Liver (tissue), 9 donors: ENCODE measurements around the gene SOX2. TPM values are rescaled to one million over a fixed set of nuclear protein-coding genes. Genes with fewer than 3 reads are reported as not detected.
A peak's percentile ranks its signal among the peaks of the same experiment; 100 is the strongest.

Experiments
- DNase-seq: peaks from one replicate; pipeline ENCODE4 v3.0.0-alpha.2; 2017; ENCODE audit warnings: low spot score
- H3K27ac ChIP-seq, 2 donors: one replicate each; pipeline ENCODE4 v1.7.0; 2013; ENCODE audit warnings: inconsistent platforms in 2 of 2, low read length in 2 of 2, control low read depth in 1 of 2, low read depth in 1 of 2, mild to moderate bottlenecking in 1 of 2
- H3K27me3 ChIP-seq, 4 donors: one replicate each; pipeline versions ENCODE4 v1.6.1 to v1.7.0; 2013; ENCODE audit warnings: low read length in 3 of 4, inconsistent platforms in 1 of 4, mild to moderate bottlenecking in 1 of 4, moderate library complexity in 1 of 4; ENCODE audit not compliant: control insufficient read depth in 4 of 4, insufficient read depth in 4 of 4
- H3K36me3 ChIP-seq, 4 donors: one replicate each; pipeline versions ENCODE4 v1.6.1 to v1.7.0; 2013; ENCODE audit warnings: low read length in 3 of 4, mild to moderate bottlenecking in 3 of 4, low read depth in 1 of 4, moderate library complexity in 1 of 4; ENCODE audit not compliant: control insufficient read depth in 4 of 4, insufficient read depth in 3 of 4
- H3K4me1 ChIP-seq, 4 donors: one replicate each; pipeline versions ENCODE4 v1.6.1 to v1.7.0; 2013; ENCODE audit warnings: low read length in 3 of 4, mild to moderate bottlenecking in 3 of 4, moderate library complexity in 1 of 4; ENCODE audit not compliant: control insufficient read depth in 4 of 4, insufficient read depth in 4 of 4
- H3K4me3 ChIP-seq, 3 donors: one replicate each; pipeline versions ENCODE4 v1.6.1 to v1.7.0; 2013; ENCODE audit warnings: low read length in 3 of 3, control low read depth in 1 of 3, low read depth in 1 of 3, mild to moderate bottlenecking in 1 of 3
- H3K9ac ChIP-seq, 2 donors: one replicate each; pipeline ENCODE4 v1.7.0; 2013; ENCODE audit warnings: low read length in 2 of 2, mild to moderate bottlenecking in 2 of 2, moderate library complexity in 2 of 2, control low read depth in 1 of 2, low read depth in 1 of 2
- H3K9me3 ChIP-seq, 4 donors: one replicate each; pipeline versions ENCODE4 v1.6.1 to v1.7.0; 2013; ENCODE audit warnings: low read length in 3 of 4; ENCODE audit not compliant: control insufficient read depth in 4 of 4
- ATF3 ChIP-seq: IDR thresholded peaks from 2 replicates; pipeline ENCODE4 v1.6.1; 2016; ENCODE audit warnings: antibody characterized with exemption
- CTCF ChIP-seq: fragments of 150-350 bp; IDR thresholded peaks from 2 replicates; pipeline ENCODE4 v1.5.1; 2017; ENCODE audit warnings: improper control_type of control experiment, low read depth, low read length; ENCODE audit not compliant: missing input control
- EGR1 ChIP-seq, 2 donors: IDR thresholded peaks; 2 replicates each; pipeline ENCODE4 v1.6.1; 2016 to 2018; ENCODE audit warnings: antibody characterized with exemption in 2 of 2, low read depth in 2 of 2
- FOXA1 ChIP-seq: IDR thresholded peaks from 2 replicates; pipeline ENCODE4 v1.6.1; 2016; ENCODE audit warnings: antibody characterized with exemption
- FOXA2 ChIP-seq: IDR thresholded peaks from 2 replicates; pipeline ENCODE4 v1.6.1; 2016; ENCODE audit warnings: antibody characterized with exemption
- GABPA ChIP-seq, 2 donors: IDR thresholded peaks in 1 of 2; conservative IDR thresholded peaks in 1 of 2; 2 replicates each; pipeline ENCODE4 v1.6.1; 2016; ENCODE audit warnings: antibody characterized with exemption in 2 of 2, mild to moderate bottlenecking in 1 of 2, moderate library complexity in 1 of 2
- HNF4A ChIP-seq, 2 donors: conservative IDR thresholded peaks; 2 replicates each; pipeline ENCODE4 v1.6.1; 2016; ENCODE audit warnings: antibody characterized with exemption in 2 of 2, mild to moderate bottlenecking in 2 of 2
- HNF4G ChIP-seq: IDR thresholded peaks from 2 replicates; pipeline ENCODE4 v1.6.1; 2016; ENCODE audit warnings: antibody characterized with exemption
- JUND ChIP-seq, 2 donors: IDR thresholded peaks; 2 replicates each; pipeline ENCODE4 v1.6.1; 2016; ENCODE audit warnings: antibody characterized with exemption in 2 of 2
- NR2F2 ChIP-seq: IDR thresholded peaks from 2 replicates; pipeline ENCODE4 v1.6.1; 2016; ENCODE audit warnings: antibody characterized with exemption
- RAD21 ChIP-seq, 2 donors: IDR thresholded peaks; 2 replicates each; pipeline ENCODE4 v1.6.1; 2016; ENCODE audit warnings: antibody characterized with exemption in 2 of 2, mild to moderate bottlenecking in 2 of 2
- RXRA ChIP-seq, 2 donors: IDR thresholded peaks; 2 replicates each; pipeline ENCODE4 v1.6.1; 2017 to 2018; ENCODE audit warnings: antibody characterized with exemption in 2 of 2, mild to moderate bottlenecking in 1 of 2
- SP1 ChIP-seq: IDR thresholded peaks from 2 replicates; pipeline ENCODE4 v1.6.1; 2018; ENCODE audit warnings: antibody characterized with exemption, mild to moderate bottlenecking
- TAF1 ChIP-seq: conservative IDR thresholded peaks from 2 replicates; pipeline ENCODE4 v1.6.1; 2016; ENCODE audit warnings: antibody characterized with exemption, mild to moderate bottlenecking
- YY1 ChIP-seq: IDR thresholded peaks from 2 replicates; pipeline ENCODE4 v1.6.1; 2016; ENCODE audit warnings: antibody characterized with exemption, mild to moderate bottlenecking
- WGBS: extraction: QIAGEN DNeasy Blood & Tissue Kit; methylation state at CpG from one replicate; pipeline ENCODE4 v1.1.7; 2013; 5-methylcytosine and 5-hydroxymethylcytosine counted together
- polyA plus RNA-seq, 2 donors: library from polyadenylated mRNA; stranded (reverse) in 1 of 2; unstranded in 1 of 2; fragments of 200-250 nt in 1 of 2; fragments of >200 nt in 1 of 2; fragmentation: Nextera tagmentation in 1 of 2; extraction: Ambion mirVana in 1 of 2; gene quantifications; one replicate each; pipeline versions ENCODE4 v1.2.1 to v1.2.3, GENCODE V29; 2013 to 2015
- total RNA-seq, 2 donors: library from RNA; depleted of rRNA; stranded (reverse); fragments of >200 nt; gene quantifications; one replicate each; pipeline ENCODE4 v1.2.3, GENCODE V29; 2014
- TF ChIP-seq, protein P1 (sequence below): IDR thresholded peaks from 2 replicates; pipeline ENCODE4 v1.6.1; 2016; ENCODE audit warnings: antibody characterized with exemption
- TF ChIP-seq, protein P2 (sequence below): IDR thresholded peaks from 2 replicates; pipeline ENCODE4 v1.6.1; 2016; ENCODE audit warnings: antibody characterized with exemption
- TF ChIP-seq, protein P3 (sequence below): IDR thresholded peaks from 2 replicates; pipeline ENCODE4 v1.6.1; 2016; ENCODE audit warnings: antibody characterized with exemption, mild to moderate bottlenecking
- donor health status: healthy.
- donor health status: healthy.
- donor health status: healthy.
- donor health status: healthy.
- donor health status: healthy.

The SOX2 gene
- total and polyA plus RNA-seq, 4 donors: 0.02 TPM; not detected in 3

DNA sequence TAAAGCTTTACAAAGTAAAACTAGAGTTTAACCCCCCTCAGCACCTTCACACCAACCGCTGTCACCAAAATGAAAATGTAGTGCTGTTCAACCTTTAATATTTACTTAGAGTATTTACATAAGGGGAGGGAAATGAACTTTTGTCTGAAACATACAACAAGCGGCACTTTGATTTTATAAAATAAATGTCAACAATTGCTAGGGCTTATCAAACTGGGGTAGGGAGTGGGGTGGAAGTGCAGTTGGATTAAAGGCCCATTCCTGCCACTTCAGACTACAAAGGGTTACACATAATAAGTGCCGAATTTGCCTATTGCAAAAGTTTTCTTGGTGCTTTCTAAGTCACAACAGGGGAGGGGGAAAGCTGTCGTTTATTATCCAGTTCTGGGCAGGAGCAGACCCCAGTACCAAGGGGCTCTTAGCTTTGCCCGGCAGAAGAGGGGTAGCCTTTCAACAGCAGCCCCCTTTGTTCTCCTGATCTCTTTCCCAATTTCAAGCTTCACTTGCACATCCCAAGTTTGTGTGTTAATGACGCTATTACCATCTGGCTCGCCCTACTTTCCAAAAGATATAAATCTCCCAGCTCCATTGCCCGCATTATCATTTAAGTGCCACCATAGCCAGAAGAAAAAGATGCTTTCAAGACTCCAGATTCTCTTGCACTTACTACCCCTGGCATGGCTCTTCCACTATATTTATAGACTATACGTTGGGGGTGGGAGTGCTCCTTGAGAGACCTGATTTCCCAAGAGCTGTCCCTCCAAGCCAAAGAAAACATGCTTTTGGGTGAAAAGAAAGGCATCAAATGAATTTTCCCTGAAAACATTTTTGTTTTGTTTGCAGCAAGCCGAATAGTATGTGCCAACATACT, 17.0 kb downstream of the SOX2 start:
- no peak overlapping the region for H3K9ac ChIP-seq
- 11% methylated on average over 10 of the region's 10 CpGs for WGBS
- peaks cover 11 to 26% (median 21%) of the 10 kb centered on the region in 4 donors for H3K4me1 ChIP-seq
- no peak for DNase-seq
- peaks cover 0 to 8% (median 0%) of the 10 kb centered on the region in 4 donors for H3K9me3 ChIP-seq
- peaks cover 0 to 20% (median 8%) of the 10 kb centered on the region in 4 donors for H3K27me3 ChIP-seq
- H3K27ac ChIP-seq: no peak overlapping the region
- H3K36me3 ChIP-seq: no peaks in the 10 kb centered on the region
- H3K4me3 ChIP-seq: no peak overlapping the region
- TF ChIP-seq NR2F2 (no peak), TAF1 (no peak), EGR1 (IDR thresholded peaks at IDR 0.05; ENCODE audit: low read depth in 2 of 2) (no peak), SP1 (peak; percentile 61), CTCF (no peak), JUND (IDR thresholded peaks at IDR 0.05) (no peak), FOXA2 (peak; percentile 86), GABPA (IDR thresholded peaks at IDR 0.05 in 1 of 2, conservative IDR thresholded peaks at IDR 0.05 in 1 of 2) (no peak), ATF3 (no peak), RXRA (IDR thresholded peaks at IDR 0.05) (peak; percentile 58 to 73), YY1 (no peak), RAD21 (IDR thresholded peaks at IDR 0.05) (no peak), HNF4A (conservative IDR thresholded peaks at IDR 0.05) (peak; percentile 44 to 71), FOXA1 (peak; percentile 81), HNF4G (no peak)
- TF ChIP-seq, protein P1, sequence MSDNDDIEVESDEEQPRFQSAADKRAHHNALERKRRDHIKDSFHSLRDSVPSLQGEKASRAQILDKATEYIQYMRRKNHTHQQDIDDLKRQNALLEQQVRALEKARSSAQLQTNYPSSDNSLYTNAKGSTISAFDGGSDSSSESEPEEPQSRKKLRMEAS: no peak
- TF ChIP-seq, protein P2, sequence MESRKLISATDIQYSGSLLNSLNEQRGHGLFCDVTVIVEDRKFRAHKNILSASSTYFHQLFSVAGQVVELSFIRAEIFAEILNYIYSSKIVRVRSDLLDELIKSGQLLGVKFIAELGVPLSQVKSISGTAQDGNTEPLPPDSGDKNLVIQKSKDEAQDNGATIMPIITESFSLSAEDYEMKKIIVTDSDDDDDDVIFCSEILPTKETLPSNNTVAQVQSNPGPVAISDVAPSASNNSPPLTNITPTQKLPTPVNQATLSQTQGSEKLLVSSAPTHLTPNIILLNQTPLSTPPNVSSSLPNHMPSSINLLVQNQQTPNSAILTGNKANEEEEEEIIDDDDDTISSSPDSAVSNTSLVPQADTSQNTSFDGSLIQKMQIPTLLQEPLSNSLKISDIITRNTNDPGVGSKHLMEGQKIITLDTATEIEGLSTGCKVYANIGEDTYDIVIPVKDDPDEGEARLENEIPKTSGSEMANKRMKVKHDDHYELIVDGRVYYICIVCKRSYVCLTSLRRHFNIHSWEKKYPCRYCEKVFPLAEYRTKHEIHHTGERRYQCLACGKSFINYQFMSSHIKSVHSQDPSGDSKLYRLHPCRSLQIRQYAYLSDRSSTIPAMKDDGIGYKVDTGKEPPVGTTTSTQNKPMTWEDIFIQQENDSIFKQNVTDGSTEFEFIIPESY: no peak
- TF ChIP-seq, protein P3, sequence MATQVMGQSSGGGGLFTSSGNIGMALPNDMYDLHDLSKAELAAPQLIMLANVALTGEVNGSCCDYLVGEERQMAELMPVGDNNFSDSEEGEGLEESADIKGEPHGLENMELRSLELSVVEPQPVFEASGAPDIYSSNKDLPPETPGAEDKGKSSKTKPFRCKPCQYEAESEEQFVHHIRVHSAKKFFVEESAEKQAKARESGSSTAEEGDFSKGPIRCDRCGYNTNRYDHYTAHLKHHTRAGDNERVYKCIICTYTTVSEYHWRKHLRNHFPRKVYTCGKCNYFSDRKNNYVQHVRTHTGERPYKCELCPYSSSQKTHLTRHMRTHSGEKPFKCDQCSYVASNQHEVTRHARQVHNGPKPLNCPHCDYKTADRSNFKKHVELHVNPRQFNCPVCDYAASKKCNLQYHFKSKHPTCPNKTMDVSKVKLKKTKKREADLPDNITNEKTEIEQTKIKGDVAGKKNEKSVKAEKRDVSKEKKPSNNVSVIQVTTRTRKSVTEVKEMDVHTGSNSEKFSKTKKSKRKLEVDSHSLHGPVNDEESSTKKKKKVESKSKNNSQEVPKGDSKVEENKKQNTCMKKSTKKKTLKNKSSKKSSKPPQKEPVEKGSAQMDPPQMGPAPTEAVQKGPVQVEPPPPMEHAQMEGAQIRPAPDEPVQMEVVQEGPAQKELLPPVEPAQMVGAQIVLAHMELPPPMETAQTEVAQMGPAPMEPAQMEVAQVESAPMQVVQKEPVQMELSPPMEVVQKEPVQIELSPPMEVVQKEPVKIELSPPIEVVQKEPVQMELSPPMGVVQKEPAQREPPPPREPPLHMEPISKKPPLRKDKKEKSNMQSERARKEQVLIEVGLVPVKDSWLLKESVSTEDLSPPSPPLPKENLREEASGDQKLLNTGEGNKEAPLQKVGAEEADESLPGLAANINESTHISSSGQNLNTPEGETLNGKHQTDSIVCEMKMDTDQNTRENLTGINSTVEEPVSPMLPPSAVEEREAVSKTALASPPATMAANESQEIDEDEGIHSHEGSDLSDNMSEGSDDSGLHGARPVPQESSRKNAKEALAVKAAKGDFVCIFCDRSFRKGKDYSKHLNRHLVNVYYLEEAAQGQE: no peak
